EL (cell line): Measurements from ENCODE around the gene TNNT1.
"Not testable (repeated sequence)": the region's sequence is repeated elsewhere in the genome, so short reads cannot be mapped to it uniquely, and the experiment has no call there.

Experiments used
- DNase-seq: peaks from one replicate; pipeline ENCODE4 v3.0.0-alpha.2; 2016

The TNNT1 gene

DNA sequence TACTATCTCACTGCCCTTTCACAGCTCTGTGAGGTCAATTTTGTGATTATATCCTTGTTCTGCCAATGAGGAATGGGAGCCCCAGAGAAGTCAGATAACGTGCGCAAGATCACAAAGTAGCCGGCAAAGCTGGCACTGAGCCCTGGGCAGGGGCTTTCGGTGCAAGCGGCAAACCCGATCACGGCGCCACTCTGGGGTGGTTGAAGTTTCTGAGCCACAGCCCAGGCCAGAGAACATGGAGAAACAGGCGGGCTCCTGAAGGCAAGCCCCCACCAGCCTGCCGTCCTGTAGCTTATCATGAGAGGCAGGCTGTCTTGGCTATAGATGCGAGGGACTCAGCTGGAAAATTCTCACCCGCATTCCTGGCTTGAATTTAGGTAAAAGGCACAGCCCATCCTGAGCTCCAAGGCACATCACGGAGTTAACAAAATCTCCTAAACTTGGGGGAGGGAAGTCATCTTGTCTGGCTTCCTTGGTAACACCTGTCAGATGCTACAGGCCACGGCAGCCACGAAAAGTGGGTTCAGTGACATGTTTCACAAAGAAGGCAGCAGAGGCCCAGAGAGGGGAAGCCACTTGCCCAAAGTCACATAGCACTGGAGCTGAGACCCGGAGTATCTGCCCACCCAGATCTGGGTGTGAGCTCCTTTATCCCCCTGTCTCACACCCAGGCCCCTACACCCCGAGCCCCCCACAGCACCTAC lies 12.5 kb downstream of the TNNT1 start:
- DNase-seq: no peak

DNA sequence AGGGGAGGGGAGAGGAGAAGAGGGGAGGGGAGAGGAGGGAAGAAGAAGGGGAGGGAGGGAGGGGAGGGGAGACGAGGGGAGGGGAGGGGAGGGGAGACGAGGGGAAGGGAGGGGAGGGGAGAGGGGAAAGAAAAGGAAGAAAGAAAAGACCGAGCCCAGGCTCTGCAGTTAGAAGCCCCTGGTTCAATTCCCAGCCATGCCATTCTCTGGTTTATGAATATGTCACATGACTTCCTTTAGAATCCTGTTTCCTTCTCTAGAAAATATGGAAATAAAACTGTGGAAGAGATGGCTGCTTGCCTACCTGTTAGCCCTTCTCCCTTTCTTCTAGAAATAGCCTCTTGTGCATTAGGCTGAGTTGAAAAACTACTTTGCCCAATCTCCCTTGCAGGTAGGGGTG lies 14.3 kb downstream of the TNNT1 start:
- DNase-seq: no peak

DNA sequence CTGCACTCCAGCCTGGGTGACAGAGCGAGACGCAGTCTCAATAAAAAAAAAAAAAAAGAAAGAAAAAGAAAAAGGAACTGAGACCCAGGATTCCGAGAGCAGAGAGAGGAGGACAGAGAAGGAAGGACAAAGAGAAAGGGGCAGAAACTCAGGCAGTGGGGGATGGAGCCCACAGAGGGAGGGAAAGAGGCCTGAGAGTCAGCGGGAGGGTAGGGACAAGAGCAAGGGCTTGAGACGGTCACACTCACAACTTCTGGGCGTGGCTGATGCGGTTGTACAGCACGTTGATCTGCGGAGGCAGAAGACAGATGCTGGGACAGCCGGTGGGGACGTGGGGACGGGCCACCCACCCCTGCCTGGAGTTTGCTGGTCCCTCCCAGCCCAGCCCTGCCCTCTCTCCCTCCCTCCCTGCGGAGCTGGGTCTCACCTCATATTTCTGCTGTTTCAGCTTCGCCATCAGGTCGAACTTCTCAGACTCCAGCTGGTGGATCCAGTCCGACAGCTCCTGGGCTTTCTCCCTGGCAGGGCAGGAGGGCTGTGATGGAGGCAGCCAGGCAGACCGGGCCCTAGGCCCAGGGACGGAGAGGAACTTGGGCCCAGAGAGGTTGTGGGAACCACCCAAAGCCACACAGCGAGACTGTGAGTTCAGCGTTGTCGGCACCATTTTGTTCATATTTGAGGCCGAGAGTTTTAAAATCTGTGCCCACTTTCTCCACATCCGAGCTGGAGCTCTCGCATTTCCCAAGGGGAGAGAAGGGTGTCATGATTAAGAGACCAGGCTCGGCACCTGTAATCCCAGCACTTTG lies 15.2 kb downstream of the TNNT1 start:
- no peak for DNase-seq

DNA sequence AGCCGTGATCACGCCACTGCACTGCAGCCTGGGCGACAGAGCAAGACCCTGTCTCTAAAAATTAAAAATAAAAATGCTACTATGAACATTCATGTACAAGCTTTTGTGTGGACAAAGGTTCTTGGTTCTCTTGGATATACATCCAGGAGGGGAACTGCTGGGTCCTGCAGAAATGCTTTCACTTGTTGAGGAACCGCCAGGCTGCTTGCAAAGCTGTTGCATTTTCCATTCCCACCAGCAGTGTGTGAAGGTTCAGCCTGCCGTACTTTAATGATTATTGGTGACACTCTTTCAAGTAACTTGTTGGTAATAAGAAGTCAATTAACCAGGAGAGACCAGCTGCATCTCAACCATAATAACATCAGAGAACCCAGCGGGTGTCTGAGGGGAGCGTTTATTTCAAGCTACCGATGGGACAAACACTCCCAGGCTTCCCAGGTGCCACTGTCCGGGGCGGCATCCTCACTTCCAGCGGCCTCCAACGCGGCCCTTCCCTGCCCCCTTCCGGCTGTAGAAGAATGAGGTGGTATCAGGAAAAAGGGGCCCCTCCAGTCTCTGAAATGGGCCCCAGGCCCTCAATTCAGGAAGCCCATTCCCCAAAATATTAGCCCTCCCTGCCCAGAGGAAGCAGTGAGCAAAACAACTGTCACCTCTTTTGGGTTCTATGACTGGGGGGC lies 16.4 kb downstream of the TNNT1 start:
- no peak for DNase-seq

DNA sequence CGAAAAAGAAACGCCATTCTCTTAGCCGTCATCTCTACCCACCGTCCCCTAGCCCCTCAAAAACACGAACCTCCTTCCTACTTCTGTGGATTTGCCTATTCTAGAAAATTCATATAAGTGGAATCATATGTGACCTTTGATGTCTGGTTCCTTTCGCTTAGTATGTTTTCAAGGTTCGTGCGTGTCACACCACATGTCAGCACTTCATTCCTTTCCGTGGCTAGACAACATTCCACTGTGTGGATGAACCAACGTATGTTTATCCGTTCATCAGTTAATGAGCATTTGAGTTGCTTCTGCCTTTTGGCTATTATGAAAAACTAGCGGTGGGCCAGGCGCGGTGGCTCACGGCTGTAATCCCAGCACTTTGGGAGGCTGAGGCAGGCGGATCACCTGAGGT lies 17.6 kb downstream of the TNNT1 start:
- no peak for DNase-seq

DNA sequence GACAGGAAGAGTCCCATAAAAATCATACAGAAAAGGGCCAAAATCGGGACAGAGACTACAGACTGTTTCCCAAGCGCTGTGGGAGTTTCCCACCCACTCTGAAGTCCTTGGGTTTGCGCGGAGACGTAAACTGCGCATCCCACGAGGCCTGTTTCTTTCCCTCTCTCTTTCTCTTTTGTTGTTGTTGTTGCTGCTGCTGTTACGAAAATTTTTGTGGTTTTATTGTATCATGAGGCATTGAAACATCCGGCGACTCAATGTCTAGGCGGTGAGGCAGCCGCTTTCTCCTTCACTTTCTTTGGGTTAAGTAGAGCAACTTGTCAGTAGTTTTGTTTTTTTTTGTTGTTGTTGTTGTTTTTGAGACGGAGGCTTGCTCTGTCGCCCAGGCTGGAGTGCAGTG lies 30.0 kb downstream of the TNNT1 start:
- no peak for DNase-seq

- DNase-seq: no peak
Measured at GRCh38 chr19:55118401-55118991, 30.5 kb downstream of the TNNT1 start.

GRCh38 chr19:55117663-55118391 lies 31.2 kb downstream of the TNNT1 start:
- DNase-seq: peak; percentile 99

GRCh38 chr19:55116859-55117662 lies 31.9 kb downstream of the TNNT1 start, which contains the start of gene PPP1R12C:
PPP1R12C (minus strand) TSS chr19:55117637; CDS start chr19:55117543, 94 bp downstream.
- no peak for DNase-seq

DNA sequence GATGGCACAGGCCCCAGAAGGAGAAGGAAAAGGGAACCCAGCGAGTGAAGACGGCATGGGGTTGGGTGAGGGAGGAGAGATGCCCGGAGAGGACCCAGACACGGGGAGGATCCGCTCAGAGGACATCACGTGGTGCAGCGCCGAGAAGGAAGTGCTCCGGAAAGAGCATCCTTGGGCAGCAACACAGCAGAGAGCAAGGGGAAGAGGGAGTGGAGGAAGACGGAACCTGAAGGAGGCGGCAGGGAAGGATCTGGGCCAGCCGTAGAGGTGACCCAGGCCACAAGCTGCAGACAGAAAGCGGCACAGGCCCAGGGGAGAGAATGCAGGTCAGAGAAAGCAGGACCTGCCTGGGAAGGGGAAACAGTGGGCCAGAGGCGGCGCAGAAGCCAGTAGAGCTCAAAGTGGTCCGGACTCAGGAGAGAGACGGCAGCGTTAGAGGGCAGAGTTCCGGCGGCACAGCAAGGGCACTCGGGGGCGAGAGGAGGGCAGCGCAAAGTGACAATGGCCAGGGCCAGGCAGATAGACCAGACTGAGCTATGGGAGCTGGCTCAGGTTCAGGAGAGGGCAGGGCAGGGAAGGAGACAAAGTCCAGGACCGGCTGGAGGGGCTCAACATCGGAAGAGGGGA lies 32.7 kb downstream of the TNNT1 start:
- DNase-seq: peak; percentile 76

GRCh38 chr19:55115446-55116065 lies 33.5 kb downstream of the TNNT1 start:
- peak; percentile 46 for DNase-seq

DNA sequence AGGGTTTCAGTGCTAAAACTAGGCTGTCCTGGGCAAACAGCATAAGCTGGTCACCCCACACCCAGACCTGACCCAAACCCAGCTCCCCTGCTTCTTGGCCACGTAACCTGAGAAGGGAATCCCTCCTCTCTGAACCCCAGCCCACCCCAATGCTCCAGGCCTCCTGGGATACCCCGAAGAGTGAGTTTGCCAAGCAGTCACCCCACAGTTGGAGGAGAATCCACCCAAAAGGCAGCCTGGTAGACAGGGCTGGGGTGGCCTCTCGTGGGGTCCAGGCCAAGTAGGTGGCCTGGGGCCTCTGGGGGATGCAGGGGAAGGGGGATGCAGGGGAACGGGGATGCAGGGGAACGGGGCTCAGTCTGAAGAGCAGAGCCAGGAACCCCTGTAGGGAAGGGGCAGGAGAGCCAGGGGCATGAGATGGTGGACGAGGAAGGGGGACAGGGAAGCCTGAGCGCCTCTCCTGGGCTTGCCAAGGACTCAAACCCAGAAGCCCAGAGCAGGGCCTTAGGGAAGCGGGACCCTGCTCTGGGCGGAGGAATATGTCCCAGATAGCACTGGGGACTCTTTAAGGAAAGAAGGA lies 34.4 kb downstream of the TNNT1 start:
- DNase-seq: no peak

- DNase-seq: peak; percentile 94
Measured at GRCh38 chr19:55113570-55114039, 35.4 kb downstream of the TNNT1 start.

DNA sequence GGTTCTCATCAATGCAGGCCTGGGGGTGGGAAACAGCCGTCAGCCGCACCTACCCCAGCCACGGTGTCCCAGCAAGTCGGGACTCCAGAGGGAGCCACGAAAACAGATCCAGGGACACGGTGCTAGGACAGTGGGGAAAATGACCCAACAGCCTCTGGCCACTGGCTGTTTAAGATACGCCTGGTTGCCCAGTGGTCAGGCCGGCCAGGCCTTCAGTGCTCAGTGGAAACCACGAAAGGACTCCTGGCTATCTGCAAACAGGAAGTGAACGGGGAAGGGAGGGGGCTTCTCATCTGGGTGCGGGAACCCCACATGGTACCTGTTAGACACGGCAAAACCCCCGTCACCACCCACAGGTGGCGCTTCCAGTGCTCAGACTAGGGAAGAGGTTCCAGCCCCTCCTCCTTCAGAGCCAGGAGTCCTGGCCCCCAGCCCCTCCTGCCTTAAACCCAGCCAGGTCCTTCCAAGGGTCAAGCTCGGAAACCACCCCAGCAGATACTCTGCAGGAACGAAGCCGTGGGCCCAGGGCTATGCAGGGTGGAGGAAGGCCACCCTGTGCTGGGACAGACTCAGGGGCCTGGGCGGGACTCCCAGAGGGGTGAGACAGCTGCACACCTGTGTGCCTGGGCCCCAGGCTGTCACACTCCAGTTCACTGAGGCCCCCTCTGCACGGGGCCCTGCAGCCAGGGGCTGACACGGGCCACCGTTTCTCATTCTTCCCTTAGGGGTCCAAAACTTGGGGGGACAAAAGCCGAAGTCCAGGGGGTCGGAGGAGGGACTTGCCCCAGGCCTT lies 36.0 kb downstream of the TNNT1 start:
- DNase-seq: peak; percentile 28

GRCh38 chr19:55112246-55112776 lies 36.7 kb downstream of the TNNT1 start:
- no peak for DNase-seq

DNA sequence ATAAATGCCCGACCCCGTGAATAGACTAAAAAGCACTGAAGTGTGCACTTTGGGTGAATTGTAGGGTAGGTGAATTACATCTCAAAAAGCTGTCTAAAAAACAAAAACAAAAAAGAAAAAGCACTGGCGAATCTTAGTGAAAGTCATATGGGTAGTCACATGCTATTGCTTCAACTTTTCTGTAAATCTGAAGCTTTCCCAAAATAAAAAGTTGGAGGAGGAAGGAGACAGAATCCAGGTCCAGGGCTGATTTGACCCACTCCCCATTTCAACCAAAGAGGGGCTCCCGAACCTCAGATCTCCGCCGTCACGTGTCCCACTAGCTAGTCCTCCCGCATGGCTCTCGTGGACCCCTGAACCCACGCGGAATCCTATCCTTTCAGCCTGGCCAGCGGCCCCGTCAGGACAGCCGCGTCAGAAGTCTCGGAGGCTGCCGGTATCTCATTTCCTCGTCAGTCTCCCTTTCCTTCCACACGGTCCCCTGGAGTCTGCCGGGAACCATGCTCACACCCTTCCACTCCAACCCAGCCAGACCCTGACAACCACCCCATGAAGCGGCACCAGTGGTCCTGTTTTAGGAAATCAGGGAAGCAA lies 37.7 kb downstream of the TNNT1 start:
- no peak for DNase-seq

- DNase-seq: no peak
Measured at GRCh38 chr19:55109527-55110291, 39.3 kb downstream of the TNNT1 start.

GRCh38 chr19:55107252-55107651 lies 41.8 kb downstream of the TNNT1 start:
- not testable (repeated sequence) for DNase-seq
